ENCODE measurements around the gene C11orf58. TPM values are rescaled to one million over a fixed set of nuclear protein-coding genes. Genes with fewer than 3 reads are reported as not detected.

The C11orf58 gene
- polyA plus RNA-seq, 3 donors, result 44.8 to 102 (median 94.5) TPM

GRCh38 chr11:16786131-16786530, 47.7 kb downstream of the C11orf58 start:
- no peaks in the 10 kb centered on the region for H3K36me3 ChIP-seq (replicated peaks in 1 of 2; ENCODE audit: control insufficient read depth in 1 of 2, insufficient read depth in 2 of 2, low read length in 2 of 2)
- no peaks in the 10 kb centered on the region for H3K9me3 Mint-ChIP-seq
- no peaks in the 10 kb centered on the region for H3K9me3 ChIP-seq (replicated peaks in 1 of 2; ENCODE audit: control insufficient read depth in 1 of 2, insufficient read depth in 1 of 2, low read length in 2 of 2)
- H3K4me1 ChIP-seq (ENCODE audit: control insufficient read depth in 1 of 2, insufficient read depth in 2 of 2, low read length in 2 of 2), result peaks cover 15 to 21% of the 10 kb centered on the region in 2 donors
- peak overlapping the region in 1 of 7 donors; percentile 47 for H3K27ac Mint-ChIP-seq
- H3K4me3 Mint-ChIP-seq, result no peak overlapping the region
- intact Hi-C loops (cut with micrococcal nuclease), result loop anchor here (5.0 to 10.0 kb wide), 3 partner anchors 89 to 276 kb away; no protein-coding TSS in a partner anchor
- DNase-seq, result no peak
- no peak overlapping the region for H3K9ac ChIP-seq (ENCODE audit: insufficient read depth, low read length, poor library complexity, severe bottlenecking)
- H2AFZ ChIP-seq (ENCODE audit: insufficient read depth, low read depth, low read length, poor library complexity, severe bottlenecking), result no peak overlapping the region
- H3K4me1 Mint-ChIP-seq, result peaks cover 30% of the 10 kb centered on the region
- 88% methylated on average over 6 of the region's 6 CpGs for WGBS (ENCODE audit: insufficient coverage)
- H3K4me3 ChIP-seq (replicated peaks in 1 of 3; ENCODE audit: low read depth in 2 of 3, low read length in 3 of 3), result no peak overlapping the region
- no peak overlapping the region for H3K4me2 ChIP-seq (replicated peaks; ENCODE audit: extremely low read depth, low read length, poor library complexity, severe bottlenecking)
- no peaks in the 10 kb centered on the region for H3K79me2 ChIP-seq (ENCODE audit: insufficient read depth, low read length)
- peaks cover 0 to 2% of the 10 kb centered on the region in 2 donors for H3K36me3 Mint-ChIP-seq
- no peaks in the 10 kb centered on the region for H4K20me1 ChIP-seq (ENCODE audit: insufficient read depth, low read length)
- H3K27me3 ChIP-seq (ENCODE audit: control insufficient read depth in 2 of 2, insufficient read depth in 2 of 2, low read length in 2 of 2), result no peaks in the 10 kb centered on the region
- H3K27me3 Mint-ChIP-seq (ENCODE audit: low read depth in 3 of 3), result no peaks in the 10 kb centered on the region
- H3K27ac ChIP-seq (ENCODE audit: low read depth in 1 of 2, low read length in 2 of 2), result no peak overlapping the region
- TF ChIP-seq CTCF (IDR thresholded peaks at IDR 0.05), result no peak

- intact Hi-C loops (cut with micrococcal nuclease), result loop anchor here (5.0 to 10.0 kb wide), 3 partner anchors 88 to 275 kb away; no protein-coding TSS in a partner anchor
- no peaks in the 10 kb centered on the region for H3K27me3 ChIP-seq (ENCODE audit: control insufficient read depth in 2 of 2, insufficient read depth in 2 of 2, low read length in 2 of 2)
- H3K4me1 ChIP-seq (ENCODE audit: control insufficient read depth in 1 of 2, insufficient read depth in 2 of 2, low read length in 2 of 2), result peaks cover 25 to 32% of the 10 kb centered on the region in 2 donors
- no peaks in the 10 kb centered on the region for H3K79me2 ChIP-seq (ENCODE audit: insufficient read depth, low read length)
- no peak for DNase-seq
- H4K20me1 ChIP-seq (ENCODE audit: insufficient read depth, low read length), result no peaks in the 10 kb centered on the region
- H3K4me3 Mint-ChIP-seq, result no peak overlapping the region
- WGBS (ENCODE audit: insufficient coverage), result 100% methylated on average over 3 of the region's 7 CpGs
- H3K27me3 Mint-ChIP-seq (ENCODE audit: low read depth in 3 of 3), result no peaks in the 10 kb centered on the region
- no peak overlapping the region for H3K9ac ChIP-seq (ENCODE audit: insufficient read depth, low read length, poor library complexity, severe bottlenecking)
- H3K9me3 Mint-ChIP-seq, result no peaks in the 10 kb centered on the region
- H3K4me3 ChIP-seq (replicated peaks in 1 of 3; ENCODE audit: low read depth in 2 of 3, low read length in 3 of 3), result no peak overlapping the region
- H3K36me3 ChIP-seq (replicated peaks in 1 of 2; ENCODE audit: control insufficient read depth in 1 of 2, insufficient read depth in 2 of 2, low read length in 2 of 2), result no peaks in the 10 kb centered on the region
- peaks cover 0 to 2% of the 10 kb centered on the region in 2 donors for H3K36me3 Mint-ChIP-seq
- H2AFZ ChIP-seq (ENCODE audit: insufficient read depth, low read depth, low read length, poor library complexity, severe bottlenecking), result no peak overlapping the region
- no peaks in the 10 kb centered on the region for H3K9me3 ChIP-seq (replicated peaks in 1 of 2; ENCODE audit: control insufficient read depth in 1 of 2, insufficient read depth in 1 of 2, low read length in 2 of 2)
- no peak overlapping the region for H3K27ac Mint-ChIP-seq
- no peak overlapping the region for H3K4me2 ChIP-seq (replicated peaks; ENCODE audit: extremely low read depth, low read length, poor library complexity, severe bottlenecking)
- H3K27ac ChIP-seq (ENCODE audit: low read depth in 1 of 2, low read length in 2 of 2), result no peak overlapping the region
- peaks cover 39% of the 10 kb centered on the region for H3K4me1 Mint-ChIP-seq
- no peak for TF ChIP-seq CTCF (IDR thresholded peaks at IDR 0.05)
Measured at GRCh38 chr11:16787035-16787742, 48.7 kb downstream of the C11orf58 start.

Measured in CD14-positive monocyte (primary cell).